IMR-90 (cell line): ENCODE data around the gene SH2B3. TPM values are rescaled to one million over a fixed set of nuclear protein-coding genes. Genes with fewer than 3 reads are reported as not detected.

Experiments used
- ATAC-seq: fragments of 200-7000 bp; cut with Tn5 transposase; 2 replicates; pipeline ENCODE4 v1.9.1; 2020; ENCODE audit warnings: low read depth, mild to moderate bottlenecking, moderate library complexity
- BruUV-seq: library from RNA; stranded (reverse); fragments of 400-500 nt; replicated peaks from 2 replicates; lab custom pipeline; 2021; lab: Mats Ljungman, UMichigan
- CTCF ChIA-PET: fragments of 300-600 bp; formaldehyde crosslinking; extraction: SDS; loops from one replicate; lab custom pipeline; 2021; ENCODE audit warnings: antibody characterized with exemption; lab: Yijun Ruan, JAX
- POLR2A ChIA-PET: fragments of 300-600 bp; sonication (Branson Sonifier 250); formaldehyde crosslinking; loops from one replicate; lab custom pipeline; 2022; ENCODE audit warnings: antibody characterized with exemption; ENCODE audit not compliant: unreplicated experiment; lab: Charles Lee
- DNase-seq: peaks from one replicate; pipeline ENCODE4 v3.0.0; 2013
- H2AFZ ChIP-seq: replicated peaks from 2 replicates; pipeline ENCODE3; 2013; ENCODE audit warnings: low read length, mild to moderate bottlenecking; ENCODE audit not compliant: poor library complexity
- H2AK5ac ChIP-seq: 2 replicates; pipeline ENCODE4 v1.6.1; 2013; ENCODE audit warnings: low read depth, low read length, inconsistent platforms
- H2AK9ac ChIP-seq: replicated peaks from 2 replicates; pipeline ENCODE3; 2013; ENCODE audit warnings: mild to moderate bottlenecking, low read depth, low read length, moderate library complexity; ENCODE audit not compliant: poor library complexity
- H2BK120ac ChIP-seq: 2 replicates; pipeline ENCODE4 v1.6.1; 2013; ENCODE audit warnings: low read depth, low read length, inconsistent platforms
- H2BK15ac ChIP-seq: 3 replicates; pipeline ENCODE4 v1.6.1; 2013; ENCODE audit warnings: low read depth, low read length, inconsistent platforms
- H2BK20ac ChIP-seq: 2 replicates; pipeline ENCODE4 v1.6.1; 2013; ENCODE audit warnings: low read depth, mild to moderate bottlenecking, inconsistent platforms, low read length, moderate library complexity
- H2BK5ac ChIP-seq: 2 replicates; pipeline ENCODE4 v1.6.1; 2013; ENCODE audit warnings: mild to moderate bottlenecking, low read depth, low read length, inconsistent platforms; ENCODE audit not compliant: poor library complexity, severe bottlenecking
- H3K14ac ChIP-seq: replicated peaks from 2 replicates; pipeline ENCODE4 v1.6.1; 2013; ENCODE audit warnings: low read depth, low read length, inconsistent platforms
- H3K18ac ChIP-seq: 2 replicates; pipeline ENCODE4 v1.6.1; 2013; ENCODE audit warnings: low read depth, low read length, control low read depth
- H3K23ac ChIP-seq: 2 replicates; pipeline ENCODE4 v1.6.1; 2013; ENCODE audit warnings: low read depth, low read length, inconsistent platforms
- H3K27ac ChIP-seq: 2 replicates; pipeline ENCODE4 v1.5.1; 2013; ENCODE audit warnings: mild to moderate bottlenecking, control low read depth, low read length; ENCODE audit not compliant: insufficient read depth
- H3K27me3 ChIP-seq: 2 replicates; pipeline ENCODE4 v1.6.1; 2013; ENCODE audit warnings: low read length; ENCODE audit not compliant: control insufficient read depth, insufficient read depth
- H3K36me3 ChIP-seq: 2 replicates; pipeline ENCODE4 v1.6.1; 2013; ENCODE audit warnings: low read length, mixed read lengths; ENCODE audit not compliant: control insufficient read depth, insufficient read depth
- H3K4ac ChIP-seq: 2 replicates; pipeline ENCODE4 v1.6.1; 2013; ENCODE audit warnings: low read depth, low read length, inconsistent platforms
- H3K4me1 ChIP-seq: 2 replicates; pipeline ENCODE4 v1.6.1; 2013; ENCODE audit warnings: low read length, mixed read lengths; ENCODE audit not compliant: control insufficient read depth, insufficient read depth
- H3K4me2 ChIP-seq: 2 replicates; pipeline ENCODE4 v1.6.1; 2013; ENCODE audit warnings: low read depth, mild to moderate bottlenecking, control low read depth, low read length, moderate library complexity
- H3K4me3 ChIP-seq: 2 replicates; pipeline ENCODE4 v1.5.1; 2013; ENCODE audit warnings: low read depth, mild to moderate bottlenecking, control low read depth, low read length, moderate library complexity; ENCODE audit not compliant: insufficient read depth
- H3K56ac ChIP-seq: 2 replicates; pipeline ENCODE4 v1.6.1; 2013; ENCODE audit warnings: low read length, inconsistent platforms; ENCODE audit not compliant: insufficient read depth; ENCODE audit errors: extremely low read depth
- H3K79me1 ChIP-seq, 2 experiments: 2 replicates each; pipeline ENCODE4 v1.6.1; 2013; ENCODE audit warnings: low read length in 2 of 2, inconsistent platforms in 1 of 2, low read depth in 1 of 2
- H3K9ac ChIP-seq: 2 replicates; pipeline ENCODE4 v1.6.1; 2013; ENCODE audit warnings: low read depth, low read length, control low read depth
- H3K9me1 ChIP-seq: 2 replicates; pipeline ENCODE4 v1.6.1; 2013; ENCODE audit warnings: low read length, inconsistent platforms; ENCODE audit not compliant: insufficient read depth
- H3K9me3 ChIP-seq: 2 replicates; pipeline ENCODE4 v1.6.1; 2013; ENCODE audit warnings: low read length; ENCODE audit not compliant: control insufficient read depth, insufficient read depth
- H4K20me1 ChIP-seq: 2 replicates; pipeline ENCODE4 v1.6.1; 2013; ENCODE audit warnings: low read length, inconsistent platforms; ENCODE audit not compliant: insufficient read depth
- H4K5ac ChIP-seq: 2 replicates; pipeline ENCODE4 v1.6.1; 2013; ENCODE audit warnings: mild to moderate bottlenecking, low read depth, low read length, control low read depth
- H4K8ac ChIP-seq, 2 experiments: 2 replicates each; pipeline ENCODE4 v1.6.1; 2013; ENCODE audit warnings: low read depth in 2 of 2, low read length in 2 of 2, control low read depth in 1 of 2, inconsistent platforms in 1 of 2
- H4K91ac ChIP-seq: 2 replicates; pipeline ENCODE4 v1.6.1; 2013; ENCODE audit warnings: low read depth, low read length, inconsistent platforms; ENCODE audit not compliant: insufficient read depth
- BHLHE40 ChIP-seq: fragments of 150-350 bp; IDR thresholded peaks from 2 replicates; pipeline ENCODE4 v1.6.1; 2016; ENCODE audit warnings: mild to moderate bottlenecking, low read depth, low read length
- CEBPB ChIP-seq: IDR thresholded peaks from 2 replicates; pipeline ENCODE4 v1.6.1; 2012; ENCODE audit warnings: low read depth, low read length, improper control_type of control experiment
- CHD1 ChIP-seq: IDR thresholded peaks from 2 replicates; pipeline ENCODE4 v1.6.1; 2012; ENCODE audit warnings: low read depth, low read length, improper control_type of control experiment
- CTCF ChIP-seq: conservative IDR thresholded peaks from 2 replicates; pipeline ENCODE4 v1.5.1; 2012; ENCODE audit warnings: mild to moderate bottlenecking, low read depth, low read length, improper control_type of control experiment
- ELK1 ChIP-seq: fragments of 150-350 bp; IDR thresholded peaks from 2 replicates; pipeline ENCODE4 v1.6.1; 2016; ENCODE audit warnings: low read depth, mild to moderate bottlenecking, low read length, moderate library complexity, borderline replicate concordance
- FOS ChIP-seq: fragments of 150-350 bp; IDR thresholded peaks from 2 replicates; pipeline ENCODE4 v1.6.1; 2016; ENCODE audit warnings: low read depth, low read length
- MAFK ChIP-seq: IDR thresholded peaks from 2 replicates; pipeline ENCODE4 v1.6.1; 2012; ENCODE audit warnings: low read depth, low read length, improper control_type of control experiment
- MAZ ChIP-seq: IDR thresholded peaks from 2 replicates; pipeline ENCODE4 v1.6.1; 2012; ENCODE audit warnings: low read depth, mild to moderate bottlenecking, low read length, improper control_type of control experiment, moderate library complexity, borderline replicate concordance
- MXI1 ChIP-seq: IDR thresholded peaks from 2 replicates; pipeline ENCODE4 v1.6.1; 2012; ENCODE audit warnings: low read depth, mild to moderate bottlenecking, low read length, moderate library complexity, borderline replicate concordance
- NFE2L2 ChIP-seq: fragments of 150-350 bp; IDR thresholded peaks from 2 replicates; pipeline ENCODE4 v1.6.1; 2016; ENCODE audit warnings: low read depth, mild to moderate bottlenecking, low read length
- POLR2A ChIP-seq: IDR thresholded peaks from 2 replicates; pipeline ENCODE4 v1.6.1; 2012; ENCODE audit warnings: mild to moderate bottlenecking, low read depth, low read length
- RAD21 ChIP-seq: IDR thresholded peaks from 2 replicates; pipeline ENCODE4 v1.6.1; 2012; ENCODE audit warnings: low read length, improper control_type of control experiment
- RCOR1 ChIP-seq: IDR thresholded peaks from 2 replicates; pipeline ENCODE4 v1.6.1; 2012; ENCODE audit warnings: mild to moderate bottlenecking, low read length, improper control_type of control experiment; ENCODE audit not compliant: insufficient replicate concordance
- RFX5 ChIP-seq: IDR thresholded peaks from 2 replicates; pipeline ENCODE4 v1.8.0; 2012; ENCODE audit warnings: low read depth, mild to moderate bottlenecking, low read length, moderate library complexity
- SMC3 ChIP-seq: fragments of 150-350 bp; IDR thresholded peaks from 2 replicates; pipeline ENCODE4 v1.6.1; 2016; ENCODE audit warnings: low read depth, mild to moderate bottlenecking, antibody characterized with exemption, low read length, moderate library complexity
- USF2 ChIP-seq: fragments of 150-350 bp; IDR thresholded peaks from 2 replicates; pipeline ENCODE4 v1.6.1; 2017; ENCODE audit warnings: mild to moderate bottlenecking, antibody characterized with exemption, low read length, low read depth
- WGBS, 2 experiments: methylation state at CpG; one replicate each; pipeline versions ENCODE4 v1.1.5 to v1.1.7; 2013; ENCODE audit warnings: missing lambda C conversion rate in 2 of 2; ENCODE audit not compliant: insufficient read length in 1 of 2; ENCODE audit errors: extremely low coverage in 2 of 2; 5-methylcytosine and 5-hydroxymethylcytosine counted together
- dilution Hi-C: fragments of 300-500 bp; cut with HindIII; formaldehyde crosslinking; loops from one replicate; pipeline ENCODE4 v1.14.3; 2018; ENCODE audit warnings: low sequenced_read_pairs; ENCODE audit not compliant: unreplicated experiment
- in situ Hi-C: fragments of 300-500 bp; cut with MboI; formaldehyde crosslinking; loops from 3 replicates; pipeline ENCODE4 v1.14.3; 2019; ENCODE audit warnings: low sequenced_read_pairs, inconsistent platforms, mixed read lengths
- intact Hi-C: fragments of 100-400 bp; cut with micrococcal nuclease; formaldehyde crosslinking; loops from 2 replicates; pipeline ENCODE4 v1.10.0; 2022
- polyA plus RNA-seq, 3 experiments: library from polyadenylated mRNA; depleted of rRNA; stranded (reverse); fragments of >200 nt; gene quantifications; 2 replicates each; pipeline ENCODE4 v1.2.3, GENCODE V29; 2012; ENCODE audit warnings: low replicate concordance in 1 of 3
- total RNA-seq: library from RNA; depleted of rRNA; stranded (reverse); fragments of >200 nt; gene quantifications from 2 replicates; pipeline ENCODE4 v1.2.3, GENCODE V29; 2012

SH2B3 gene
- total and polyA plus RNA-seq, 2 of the 4 experiments (the other 2 are of a cell fraction), result 9.3 to 20.2 TPM

- Histone ChIP-seq H3K4me3 (no peak overlapping the region), H3K9me1 (peaks cover 29% of the 10 kb centered on the region), H3K27me3 (no peaks in the 10 kb centered on the region), H2AK5ac (no peak overlapping the region), H3K36me3 (peaks cover 19% of the 10 kb centered on the region), H3K18ac (no peak overlapping the region), H2BK120ac (no peak overlapping the region), H3K4ac (no peak overlapping the region), H3K23ac (no peak overlapping the region), H3K9me3 (no peaks in the 10 kb centered on the region), H4K8ac (no peak overlapping the region), H2BK5ac (no peak overlapping the region), H2AK9ac (no peak overlapping the region), H2AFZ (no peak overlapping the region), H3K9ac (no peak overlapping the region), H2BK20ac (no peak overlapping the region), H3K4me1 (peaks cover 9% of the 10 kb centered on the region), H4K91ac (no peak overlapping the region), H3K56ac (no peak overlapping the region), H3K4me2 (no peak overlapping the region), H4K20me1 (peaks cover 49% of the 10 kb centered on the region), H4K5ac (no peak overlapping the region), H3K27ac (no peak overlapping the region), H2BK15ac (no peak overlapping the region), H3K14ac (no peak overlapping the region), H3K79me1 (peaks cover 37 to 80% of the 10 kb centered on the region in 2 experiments)
- CTCF ChIA-PET, result no interaction called here
- ATAC-seq (no peak), DNase-seq (no peak)
- POLR2A ChIA-PET, result no interaction called here
- in situ Hi-C loops, result no loop called here
- WGBS, 2 experiments, result no CpG with 5 or more reads among the region's 2 CpGs
- intact Hi-C loops, result no loop called here
- TF ChIP-seq MAZ (no peak), CEBPB (no peak), USF2 (no peak), CTCF (no peak), FOS (no peak), SMC3 (no peak), BHLHE40 (no peak), MAFK (no peak), RCOR1 (no peak), RAD21 (no peak), POLR2A (no peak), RFX5 (no peak), MXI1 (no peak), CHD1 (no peak), NFE2L2 (no peak), ELK1 (no peak)
- no TSS peak for BruUV-seq
- dilution Hi-C loops, result no loop called here
Observed at GRCh38 chr12:111417290-111417689, 11.6 kb downstream of the SH2B3 start.
